Upper lobe of right lung (tissue), 1 donor: ENCODE data around the gene POLR2F. TPM values are rescaled to one million over a fixed set of nuclear protein-coding genes. Genes with fewer than 3 reads are reported as not detected.
A peak's percentile ranks its signal among the peaks of the same experiment; 100 is the strongest.

ENCODE experiments used
- ATAC-seq: fragments of 200-7000 bp; cut with Tn5 transposase; one replicate; pipeline ENCODE4 v1.9.1; 2020; ENCODE audit warnings: mild to moderate bottlenecking, moderate library complexity
- DNase-seq: peaks from one replicate; pipeline ENCODE4 v3.0.0-alpha.2; 2020
- H3K27ac ChIP-seq: fragments of 200-600 bp; one replicate; pipeline ENCODE4 v1.8.0; 2022
- H3K27me3 ChIP-seq: fragments of 200-600 bp; one replicate; pipeline ENCODE4 v1.8.0; 2022; ENCODE audit warnings: mild to moderate bottlenecking
- H3K36me3 ChIP-seq: fragments of 200-600 bp; one replicate; pipeline ENCODE4 v1.8.0; 2022
- H3K4me1 ChIP-seq: fragments of 200-600 bp; one replicate; pipeline ENCODE4 v1.8.0; 2022
- H3K4me3 ChIP-seq: fragments of 200-600 bp; one replicate; pipeline ENCODE4 v1.8.0; 2022; ENCODE audit warnings: mild to moderate bottlenecking
- H3K9me3 ChIP-seq: fragments of 200-600 bp; one replicate; pipeline ENCODE4 v1.8.0; 2022
- intact Hi-C: fragments of 100-400 bp; cut with DNase I; formaldehyde crosslinking; loops from one replicate; pipeline ENCODE4 v1.11.0; 2022
- microRNA-seq: library from miRNA; unstranded; fragments of <30 nt; microRNA quantifications from one replicate; pipeline ENCODE4 v1.2.0, GENCODE V29; 2020; ENCODE audit warnings: borderline microRNAs expressed
- total RNA-seq: library from RNA; stranded (reverse); fragmentation: NEBNext Ultra II Directional; extraction: Animal tissue kit (Norgen Biotek cat#: 25700); gene quantifications from one replicate; pipeline ENCODE4 v1.2.1, GENCODE V29; 2021
- TF ChIP-seq, protein P1 (sequence below): fragments of 200-600 bp; IDR thresholded peaks from one replicate; pipeline ENCODE4 v1.8.0; 2022; ENCODE audit warnings: antibody characterized with exemption
- donor health status: DM: no; HTN: yes; CAD: no; lungs with severe emphysema.

POLR2F gene
- total RNA-seq, 1 donor from 2014 or later: 49.0 TPM

DNA sequence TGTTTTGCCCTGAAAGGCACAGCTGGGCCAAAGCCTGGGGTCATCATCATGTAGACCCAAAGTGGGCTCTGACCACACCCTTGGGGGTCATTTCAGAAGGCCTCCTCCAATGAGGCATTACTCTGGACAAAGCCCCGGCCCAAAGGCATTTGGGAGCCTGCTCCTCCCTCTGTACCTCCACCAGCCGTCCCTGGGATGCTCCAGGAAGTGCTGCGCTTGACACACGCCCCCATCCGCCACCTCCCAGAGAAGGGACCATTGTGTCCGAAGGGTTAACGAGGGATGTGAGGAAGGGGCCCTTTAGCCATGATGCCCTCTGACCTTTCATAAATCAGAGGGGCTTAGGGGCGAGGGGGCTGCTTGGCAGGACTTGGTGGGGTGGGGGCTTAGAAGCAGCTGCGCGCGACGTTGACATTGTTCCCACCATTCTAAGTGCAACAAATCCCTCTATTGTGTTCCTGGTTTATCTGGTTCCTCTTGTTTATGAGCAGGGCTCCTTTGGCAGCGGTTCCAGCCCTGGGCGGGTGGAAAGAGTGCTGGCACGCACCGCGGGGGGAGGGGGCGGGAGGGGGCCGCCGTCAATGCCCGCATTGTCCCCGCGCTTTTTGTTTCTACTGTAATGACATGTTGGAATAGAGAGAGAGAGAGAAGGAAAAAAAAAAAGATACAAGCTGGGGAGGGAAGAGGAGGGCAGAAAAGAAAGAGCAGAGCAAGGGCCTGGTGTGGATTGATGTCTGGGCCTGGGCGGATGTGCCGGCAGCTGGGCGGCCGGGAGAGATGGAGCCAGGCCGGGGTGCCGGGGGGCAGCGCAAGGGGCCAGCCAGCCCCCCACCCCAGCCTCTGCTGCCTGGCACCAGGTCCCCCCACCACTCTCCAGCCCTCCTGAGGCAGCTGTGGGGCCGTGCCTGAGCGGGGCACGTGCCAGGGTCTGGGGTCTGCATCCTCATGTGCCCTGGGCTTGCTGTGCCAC is 63.0 kb downstream of the POLR2F start:
- intact Hi-C loops: no loop called here
- DNase-seq (no peak), ATAC-seq (peak; percentile 28)
- H3K4me3 ChIP-seq: no peak overlapping the region
- no peaks in the 10 kb centered on the region for H3K36me3 ChIP-seq
- no peaks in the 10 kb centered on the region for H3K27me3 ChIP-seq
- H3K27ac ChIP-seq: peak overlapping the region; percentile 51
- TF ChIP-seq, protein P1, sequence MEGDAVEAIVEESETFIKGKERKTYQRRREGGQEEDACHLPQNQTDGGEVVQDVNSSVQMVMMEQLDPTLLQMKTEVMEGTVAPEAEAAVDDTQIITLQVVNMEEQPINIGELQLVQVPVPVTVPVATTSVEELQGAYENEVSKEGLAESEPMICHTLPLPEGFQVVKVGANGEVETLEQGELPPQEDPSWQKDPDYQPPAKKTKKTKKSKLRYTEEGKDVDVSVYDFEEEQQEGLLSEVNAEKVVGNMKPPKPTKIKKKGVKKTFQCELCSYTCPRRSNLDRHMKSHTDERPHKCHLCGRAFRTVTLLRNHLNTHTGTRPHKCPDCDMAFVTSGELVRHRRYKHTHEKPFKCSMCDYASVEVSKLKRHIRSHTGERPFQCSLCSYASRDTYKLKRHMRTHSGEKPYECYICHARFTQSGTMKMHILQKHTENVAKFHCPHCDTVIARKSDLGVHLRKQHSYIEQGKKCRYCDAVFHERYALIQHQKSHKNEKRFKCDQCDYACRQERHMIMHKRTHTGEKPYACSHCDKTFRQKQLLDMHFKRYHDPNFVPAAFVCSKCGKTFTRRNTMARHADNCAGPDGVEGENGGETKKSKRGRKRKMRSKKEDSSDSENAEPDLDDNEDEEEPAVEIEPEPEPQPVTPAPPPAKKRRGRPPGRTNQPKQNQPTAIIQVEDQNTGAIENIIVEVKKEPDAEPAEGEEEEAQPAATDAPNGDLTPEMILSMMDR: no peak
- H3K4me1 ChIP-seq: peaks cover 20% of the 10 kb centered on the region
- H3K9me3 ChIP-seq: no peaks in the 10 kb centered on the region

DNA sequence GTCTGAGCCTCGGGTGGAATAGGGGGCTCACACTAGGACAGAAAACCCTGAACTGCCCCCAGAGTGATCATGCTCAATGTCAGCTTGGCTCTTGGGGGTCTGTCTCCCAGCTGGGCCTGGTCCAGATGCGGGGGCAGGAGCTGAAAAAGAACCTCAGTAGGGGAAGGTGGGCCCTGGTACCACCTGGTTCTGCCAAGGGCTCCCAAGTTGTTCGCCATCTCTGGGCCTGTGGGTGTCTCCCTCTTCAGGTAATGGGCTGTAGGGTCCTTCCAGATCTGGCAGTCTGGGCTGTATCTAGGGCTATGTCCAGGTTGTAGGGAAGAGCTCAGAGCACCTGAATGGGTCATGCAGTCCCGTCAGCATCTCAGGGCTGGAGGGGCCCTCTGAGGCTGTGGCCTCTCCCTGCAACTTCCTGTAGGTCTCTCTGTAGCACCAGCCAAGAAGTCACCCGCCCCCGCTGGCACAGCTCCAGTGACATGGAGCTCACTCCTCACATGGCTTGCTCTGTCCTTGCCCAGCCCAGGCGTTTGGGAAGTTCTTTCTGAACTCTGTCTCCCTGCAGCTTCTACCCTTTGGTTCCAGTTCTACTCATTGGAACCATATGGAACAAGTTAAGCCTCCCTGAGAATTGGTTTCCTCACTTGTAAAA is 63.9 kb downstream of the POLR2F start:
- no peaks in the 10 kb centered on the region for H3K27me3 ChIP-seq
- H3K36me3 ChIP-seq: no peaks in the 10 kb centered on the region
- H3K9me3 ChIP-seq: no peaks in the 10 kb centered on the region
- H3K4me3 ChIP-seq: no peak overlapping the region
- TF ChIP-seq, protein P1: no peak
- DNase-seq (peak; percentile 90), ATAC-seq (peak; percentile 87)
- intact Hi-C loops: no loop called here
- peak overlapping the region; percentile 51 for H3K27ac ChIP-seq
- H3K4me1 ChIP-seq: peaks cover 20% of the 10 kb centered on the region

DNA sequence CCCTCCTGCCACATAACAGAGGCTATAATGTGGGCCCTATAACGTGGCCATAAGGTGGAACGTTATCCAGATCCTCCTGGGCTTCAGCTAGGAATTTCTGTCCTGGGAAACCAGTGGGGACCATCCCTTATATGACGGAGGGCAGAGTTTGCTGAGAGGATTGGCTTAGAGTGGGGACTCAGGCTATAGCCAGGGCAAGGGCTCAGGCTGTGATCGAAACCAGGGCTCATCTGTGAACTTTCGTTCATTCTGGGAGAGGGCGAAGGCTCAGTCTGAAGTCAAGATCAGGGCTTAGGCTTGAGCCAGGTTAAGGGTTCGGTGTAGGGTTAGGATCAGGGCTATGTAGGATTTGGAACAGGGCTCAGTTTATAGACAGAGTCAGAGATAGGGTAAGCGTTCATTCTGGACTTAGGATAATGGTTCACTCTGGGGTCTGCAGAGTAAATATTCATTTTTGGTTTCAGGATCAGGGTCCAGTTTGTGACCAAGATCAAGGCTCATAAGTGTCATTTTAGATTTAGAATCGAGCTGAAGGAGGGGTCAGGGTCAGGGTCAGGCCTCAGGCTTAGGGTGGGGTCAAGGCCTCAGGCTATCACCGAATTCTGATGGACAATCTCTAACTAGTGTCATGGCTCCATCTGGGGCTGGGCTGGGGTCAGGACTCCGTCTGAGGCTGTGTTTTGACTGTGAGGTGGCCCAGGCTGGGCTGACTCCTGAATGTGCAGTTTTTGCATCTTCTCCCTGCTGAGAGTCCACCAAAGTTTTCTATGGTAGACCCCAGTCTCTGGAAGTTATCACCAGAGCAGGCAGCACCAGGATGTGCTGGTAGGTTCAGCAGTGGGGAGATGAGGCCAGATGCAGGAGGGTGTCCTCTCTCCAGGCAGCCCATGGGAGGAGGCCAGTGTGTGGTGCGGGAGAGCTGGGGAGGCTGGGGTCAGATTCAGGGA is 64.7 kb downstream of the POLR2F start:
- Histone ChIP-seq H3K27ac (no peak overlapping the region), H3K4me3 (no peak overlapping the region), H3K27me3 (no peaks in the 10 kb centered on the region), H3K9me3 (no peaks in the 10 kb centered on the region), H3K4me1 (peaks cover 20% of the 10 kb centered on the region), H3K36me3 (no peaks in the 10 kb centered on the region)
- ATAC-seq (no peak), DNase-seq (no peak)
- TF ChIP-seq, protein P1: no peak
- intact Hi-C loops: no loop called here

Small RNA genes within 50 kb of the gene (microRNA-seq; reads per million reads assigned to microRNA genes)
- gene MIR4534 (not detected), gene MIR6820 (not detected)

Other genes starting within 250 kb of the POLR2F start
- gene GCAT, start 145.8 kb upstream of the POLR2F start, total RNA-seq: 8.8 TPM
- not detected for gene GALR3, start 130.3 kb upstream of the POLR2F start, total RNA-seq
- 18.2 TPM for gene ANKRD54, start 109.4 kb upstream of the POLR2F start, total RNA-seq
- 369 TPM for gene EIF3L, start 104.3 kb upstream of the POLR2F start, total RNA-seq
- 37.4 TPM for gene MICALL1, start 47.4 kb upstream of the POLR2F start, total RNA-seq
- gene C22orf23, start 98 bp upstream of the POLR2F start, total RNA-seq: not detected
- not detected for gene SOX10, start 30.9 kb downstream of the POLR2F start, total RNA-seq
- 31.8 TPM for gene PICK1, start 103.7 kb downstream of the POLR2F start, total RNA-seq
- not detected for gene SLC16A8, start 130.5 kb downstream of the POLR2F start, total RNA-seq
- gene BAIAP2L2, start 157.0 kb downstream of the POLR2F start, total RNA-seq: 0.29 TPM
- gene PLA2G6, start 228.1 kb downstream of the POLR2F start, total RNA-seq: 52.4 TPM
- 48.9 TPM for gene MAFF, start 248.3 kb downstream of the POLR2F start, total RNA-seq